Bone marrow (tissue), 2 donors: ENCODE results near the gene ATOSB.

Experiments
- DNase-seq, 2 donors: peaks; one replicate each; lab custom pipeline; 2025; lab: John Stamatoyannopoulos, UW

Gene ATOSB

DNA sequence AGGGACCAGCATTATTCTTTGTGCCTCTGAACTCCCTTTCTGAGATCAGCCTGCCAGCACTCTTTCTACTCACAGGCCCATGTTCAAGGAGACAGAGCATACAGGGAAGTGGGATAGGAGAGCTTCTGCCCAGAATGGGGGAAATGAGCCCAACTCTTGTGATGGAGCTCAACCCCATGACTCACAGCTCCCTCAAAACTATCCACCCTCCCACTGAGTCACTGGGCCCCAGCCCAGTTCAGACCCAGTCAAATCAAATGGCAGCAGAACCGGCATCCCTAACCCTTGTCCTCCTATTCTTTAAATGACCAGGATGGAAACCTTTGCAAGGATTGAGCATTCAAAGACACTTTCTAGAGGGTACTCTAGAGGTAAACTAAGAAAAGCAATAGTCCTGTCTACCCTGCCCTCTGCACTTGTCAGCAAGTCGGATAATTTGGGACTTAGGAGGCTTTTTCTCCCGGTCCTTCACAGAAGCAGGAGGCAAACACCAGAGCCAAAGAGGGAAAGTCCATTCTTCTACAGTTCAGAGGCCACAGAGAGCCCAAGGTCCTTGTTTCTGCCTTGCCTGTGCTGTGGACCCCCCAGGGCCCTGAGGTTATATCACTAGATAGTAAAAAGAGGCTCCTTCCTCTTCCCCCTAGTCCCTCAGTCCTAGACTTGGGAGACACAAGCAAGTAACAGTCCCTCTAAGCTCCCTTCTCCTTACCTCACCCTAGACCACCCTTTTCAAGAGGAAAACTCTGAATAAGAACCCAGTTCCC is 3.2 kb downstream of the ATOSB start:
- peak; percentile 6 to 37 for DNase-seq

DNA sequence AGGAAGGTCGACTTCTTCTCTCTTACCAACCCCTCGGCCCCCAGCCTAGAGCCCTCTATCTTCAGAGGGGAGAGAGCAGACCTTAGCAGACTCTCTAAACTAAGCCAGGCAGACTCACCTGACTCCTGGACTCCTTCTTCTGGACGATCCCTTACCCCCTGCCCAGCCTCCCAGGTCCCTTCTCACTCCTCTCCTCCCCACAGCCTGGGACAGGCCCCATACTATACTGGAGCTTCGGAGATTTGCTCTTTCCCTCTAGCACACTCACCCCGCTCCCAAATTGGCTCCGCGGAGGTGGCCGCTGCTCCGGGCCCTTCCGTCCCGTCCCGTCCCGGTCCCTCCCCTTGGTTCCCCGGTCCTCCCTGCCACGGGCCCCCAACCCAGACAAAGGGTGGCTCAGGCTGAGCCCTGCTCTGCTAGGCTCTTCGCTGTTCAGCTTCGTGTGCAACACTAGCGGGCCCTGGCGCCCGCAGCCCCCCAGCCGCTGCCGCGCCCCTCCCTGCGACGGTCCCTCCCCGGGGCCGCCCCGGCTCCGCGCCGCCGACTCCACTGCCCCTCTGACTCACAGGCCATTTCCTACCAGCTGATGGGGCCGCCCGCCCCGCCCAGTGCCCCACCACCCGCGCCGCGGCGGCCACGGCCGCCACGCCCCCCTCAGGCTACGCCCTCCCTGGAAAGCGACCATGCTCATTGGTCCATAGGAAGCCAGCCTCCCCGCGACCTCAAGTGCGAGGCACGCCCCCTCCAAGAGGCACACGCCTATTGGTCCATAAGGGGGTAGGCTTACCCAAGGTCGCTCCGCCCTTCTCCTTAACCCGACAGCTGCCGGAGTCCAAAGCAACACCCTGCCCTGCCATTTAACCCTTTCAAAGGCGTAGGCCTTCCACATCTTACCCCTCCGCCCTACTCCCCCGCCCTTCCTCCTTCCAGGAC is 4.4 kb downstream of the ATOSB start:
- peak; percentile 89 to 94 for DNase-seq

DNA sequence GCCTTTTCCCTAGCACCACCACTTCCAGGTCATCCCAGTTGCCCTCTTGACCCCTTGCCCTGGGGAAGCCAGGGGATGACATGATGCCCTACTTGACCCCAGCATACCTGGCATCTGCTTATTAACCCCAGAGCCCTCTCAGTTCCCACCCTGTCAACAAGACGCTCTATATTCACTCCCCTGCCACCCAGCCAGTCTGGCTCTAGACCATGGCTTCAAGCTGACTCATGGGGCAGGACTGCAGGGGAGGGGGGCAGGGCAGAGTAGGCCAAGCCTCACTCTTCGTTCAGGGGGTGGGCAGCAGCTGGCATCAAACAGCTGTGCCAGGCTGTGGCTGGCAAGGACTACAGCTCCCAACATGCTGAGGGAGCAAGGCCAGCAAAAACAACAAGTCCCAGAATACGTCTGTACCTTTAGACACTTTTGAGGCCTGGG is 5.3 kb downstream of the ATOSB start:
- DNase-seq, result peak in 1 of 2 donors; percentile 25

DNA sequence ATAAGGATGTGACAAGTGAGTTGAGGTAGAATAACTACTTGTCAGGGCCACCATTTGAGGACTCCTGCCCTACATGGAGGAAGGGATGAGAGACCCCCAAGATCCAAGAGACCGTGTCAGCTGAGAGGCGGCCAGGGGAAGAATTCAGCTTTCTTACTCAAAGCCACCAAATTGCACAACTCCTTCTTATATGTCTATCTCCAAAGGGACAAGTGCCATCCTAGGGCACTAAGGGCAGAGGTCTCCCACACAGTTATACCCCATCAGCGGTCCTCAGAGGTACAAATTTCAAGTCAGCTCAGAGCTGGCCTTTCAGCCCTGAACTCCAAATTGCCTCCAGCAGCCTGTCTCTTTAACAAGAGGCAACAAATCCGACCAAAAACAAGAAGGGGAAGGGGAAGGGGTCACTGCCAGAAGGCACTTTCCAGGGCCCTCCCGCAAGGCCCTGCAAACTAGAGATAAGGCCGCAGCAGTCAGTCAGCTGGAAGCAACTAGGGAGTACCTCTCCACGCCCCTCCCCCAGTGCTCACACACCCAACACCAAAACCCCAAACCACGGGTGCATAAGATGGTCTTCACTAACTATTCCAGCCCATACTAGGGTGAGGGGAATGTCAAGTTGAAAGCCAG is 6.6 kb downstream of the ATOSB start:
- DNase-seq, result peak in 1 of 2 donors; percentile 60

DNA sequence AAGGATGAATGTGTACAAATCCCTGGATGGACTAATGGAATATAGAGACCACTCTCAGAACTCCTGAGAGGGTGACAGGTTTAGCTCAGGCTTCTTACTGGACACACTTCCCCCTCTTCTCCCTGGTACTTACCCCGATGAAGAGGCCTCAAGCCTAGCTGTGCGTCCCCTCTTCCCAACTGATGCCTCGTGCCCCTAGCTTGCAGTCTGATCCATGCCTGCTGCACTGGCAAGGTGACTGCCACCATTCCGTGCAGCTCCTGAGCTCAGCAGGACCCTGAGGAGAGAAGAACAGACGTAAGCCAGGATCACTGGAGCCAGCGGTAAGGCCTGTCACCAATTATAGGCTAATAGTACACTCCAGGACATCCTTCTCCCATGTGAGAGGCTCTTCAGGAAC is 7.2 kb downstream of the ATOSB start:
- DNase-seq, result no peak

DNA sequence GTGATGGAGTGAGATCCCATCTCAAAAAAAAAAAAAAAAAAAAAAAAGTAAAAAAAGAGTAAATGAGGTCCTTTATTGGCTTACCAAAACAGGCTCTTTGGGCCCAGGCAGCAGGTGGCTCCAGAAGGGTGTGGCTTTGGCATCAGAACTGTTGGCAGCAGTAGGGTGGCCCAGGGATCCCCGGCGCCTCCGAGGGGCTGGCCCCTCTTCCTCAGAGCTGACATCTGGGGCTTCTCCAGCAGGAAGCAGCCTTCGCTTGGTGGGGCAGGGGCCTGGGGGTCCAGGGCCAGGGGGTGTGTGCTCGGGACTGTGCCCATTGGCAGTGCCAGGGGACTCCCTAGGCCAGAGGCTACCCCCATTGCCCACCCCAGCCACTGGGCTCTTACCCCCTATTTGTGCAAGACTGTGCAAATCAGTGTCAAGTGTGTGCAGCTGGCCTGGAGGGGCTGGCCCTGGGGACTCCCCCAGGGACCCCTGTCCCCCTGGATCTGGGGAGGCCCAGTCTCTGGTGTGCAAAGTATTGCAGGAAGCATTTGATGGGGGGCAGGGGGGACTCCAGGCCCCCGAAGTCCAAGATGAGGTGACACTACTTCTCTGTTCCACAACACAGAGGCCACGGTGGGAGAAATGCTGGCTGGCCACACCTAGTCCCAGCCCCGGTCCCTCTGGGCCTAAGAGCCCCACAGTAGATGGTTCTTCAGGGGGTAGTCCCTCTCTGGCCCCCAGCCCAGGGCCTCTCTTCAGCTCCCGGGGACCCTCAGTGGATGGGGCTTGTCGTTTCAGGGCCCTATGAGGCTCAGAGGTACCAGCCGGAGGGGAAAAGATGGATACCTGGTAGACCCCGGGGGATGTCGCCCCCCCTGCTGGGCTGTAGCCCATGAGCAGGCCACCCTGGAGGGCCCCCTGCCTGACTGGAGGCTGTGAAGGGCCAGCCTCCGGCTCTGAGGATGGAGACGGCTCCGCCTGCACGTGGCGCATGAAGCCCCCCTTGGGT is 8.1 kb downstream of the ATOSB start:
- DNase-seq, result no peak

DNA sequence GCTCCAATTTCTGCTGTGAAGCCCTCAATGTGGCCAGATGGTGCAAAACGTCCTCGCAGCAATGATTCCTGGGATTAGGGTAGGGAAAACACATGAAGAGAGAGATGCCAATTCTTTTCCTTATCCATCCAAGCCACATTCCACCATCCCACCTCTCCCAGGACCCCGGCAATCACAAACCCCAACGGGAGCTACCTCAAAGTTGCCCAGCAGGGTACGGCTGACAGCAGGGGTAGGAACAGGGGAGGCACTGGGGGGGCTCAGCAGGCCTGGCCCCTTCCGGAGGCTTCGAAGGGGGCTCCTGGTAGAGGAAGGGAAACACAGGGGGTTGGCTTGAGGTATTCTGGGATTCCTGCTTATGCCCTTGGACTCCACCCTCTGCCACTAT is 9.3 kb downstream of the ATOSB start:
- DNase-seq, result no peak

DNA sequence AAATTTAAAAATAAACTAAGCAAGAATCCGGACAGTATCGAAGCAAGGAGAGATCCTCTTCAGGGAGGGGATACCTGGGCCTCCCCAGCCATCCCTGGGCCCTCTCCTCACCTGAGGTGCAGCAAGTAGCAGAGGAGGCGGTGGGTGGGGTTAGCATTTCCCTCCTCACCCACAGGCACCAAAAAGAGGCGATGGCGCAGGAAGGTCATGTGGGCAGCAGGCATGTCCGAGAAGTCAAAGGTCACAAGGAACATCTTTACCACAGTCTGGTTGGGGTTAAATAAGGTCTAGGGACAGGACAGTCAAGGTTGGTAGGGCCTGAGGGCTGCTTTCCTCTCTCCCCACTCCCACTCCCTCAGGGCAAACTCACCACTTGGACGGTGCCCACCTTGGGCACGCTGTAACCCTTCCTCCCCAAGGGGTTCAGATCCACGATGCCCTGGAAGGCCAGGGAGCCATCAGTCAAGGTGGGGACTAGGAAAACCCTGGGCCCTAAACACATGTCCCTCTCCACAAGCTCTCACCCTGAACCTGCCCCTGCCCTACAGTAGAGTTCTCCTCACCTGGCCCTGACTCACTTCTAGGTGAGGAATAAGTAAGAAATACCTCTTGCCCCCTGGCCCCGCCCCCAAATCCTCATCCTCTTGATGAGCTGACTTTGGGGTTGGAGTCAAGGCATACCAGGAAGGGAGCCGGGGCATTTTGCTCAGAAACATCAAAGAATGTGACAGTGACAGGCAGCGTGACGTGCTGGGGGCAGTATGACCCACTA is 9.9 kb downstream of the ATOSB start:
- DNase-seq, result no peak

DNA sequence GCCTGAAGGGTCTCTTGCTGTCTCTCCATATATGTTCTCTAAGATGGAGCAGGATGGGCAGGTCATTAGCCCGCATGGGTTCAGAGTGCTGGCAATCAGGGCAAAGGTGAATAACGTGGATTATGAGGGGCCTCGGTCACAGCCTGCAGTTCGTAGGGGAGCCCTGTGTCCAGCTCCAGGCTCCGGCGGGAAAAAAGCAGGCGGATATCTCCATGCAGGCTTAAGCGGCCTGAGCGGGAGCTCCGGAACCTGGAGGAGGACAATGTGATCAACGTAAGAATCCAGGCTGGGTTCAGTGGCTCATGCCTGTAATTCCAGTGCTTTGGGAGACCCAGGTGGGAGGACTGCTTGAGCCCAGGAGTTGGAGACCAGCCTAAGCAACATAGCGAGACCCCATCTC is 10.5 kb downstream of the ATOSB start:
- DNase-seq, result no peak

DNA sequence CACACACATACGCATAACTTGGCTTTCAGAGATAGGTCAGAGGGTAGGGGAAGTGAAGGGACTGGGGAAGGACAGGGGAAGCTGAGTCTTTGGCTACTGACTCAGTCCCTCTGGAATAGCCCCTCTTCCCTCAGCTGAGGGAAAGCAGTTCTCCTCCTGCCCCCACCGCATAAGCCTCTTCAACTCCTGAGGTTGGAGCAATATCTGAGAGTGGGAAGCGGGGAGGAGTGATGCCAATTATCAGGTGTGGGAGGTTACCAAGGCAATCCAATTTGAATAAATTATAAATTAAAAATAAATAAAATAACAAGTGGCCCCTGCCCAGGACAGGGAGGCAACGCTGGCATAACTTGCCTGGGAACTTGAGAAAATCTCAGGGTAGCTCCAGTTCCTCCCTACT is 11.1 kb downstream of the ATOSB start:
- no peak for DNase-seq

DNA sequence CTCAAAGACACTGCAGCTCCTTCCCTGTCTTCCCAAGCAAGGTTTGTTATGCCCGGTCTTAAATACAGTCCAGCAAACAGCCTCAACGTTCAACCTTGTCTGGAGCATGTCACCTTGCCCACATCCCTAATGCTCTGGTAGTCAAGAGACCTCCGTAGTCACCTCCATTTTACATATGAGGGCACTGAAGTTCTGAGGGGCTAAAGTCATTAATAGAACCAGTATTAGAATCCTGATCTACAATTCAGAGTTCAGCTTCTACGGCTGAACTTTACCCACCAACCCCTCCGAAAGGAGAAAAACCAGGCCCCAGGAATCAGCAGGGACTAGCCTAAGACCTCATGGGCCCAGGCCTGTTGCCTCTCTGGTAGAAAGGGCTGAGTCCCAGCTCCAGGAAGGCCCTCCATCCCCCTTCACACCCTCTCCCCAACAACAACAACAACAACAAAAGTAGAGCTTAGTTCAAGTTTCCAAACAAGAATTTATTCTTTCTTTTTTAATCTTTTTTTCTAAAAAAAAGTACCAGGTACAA is 11.9 kb downstream of the ATOSB start:
- DNase-seq, result no peak

DNA sequence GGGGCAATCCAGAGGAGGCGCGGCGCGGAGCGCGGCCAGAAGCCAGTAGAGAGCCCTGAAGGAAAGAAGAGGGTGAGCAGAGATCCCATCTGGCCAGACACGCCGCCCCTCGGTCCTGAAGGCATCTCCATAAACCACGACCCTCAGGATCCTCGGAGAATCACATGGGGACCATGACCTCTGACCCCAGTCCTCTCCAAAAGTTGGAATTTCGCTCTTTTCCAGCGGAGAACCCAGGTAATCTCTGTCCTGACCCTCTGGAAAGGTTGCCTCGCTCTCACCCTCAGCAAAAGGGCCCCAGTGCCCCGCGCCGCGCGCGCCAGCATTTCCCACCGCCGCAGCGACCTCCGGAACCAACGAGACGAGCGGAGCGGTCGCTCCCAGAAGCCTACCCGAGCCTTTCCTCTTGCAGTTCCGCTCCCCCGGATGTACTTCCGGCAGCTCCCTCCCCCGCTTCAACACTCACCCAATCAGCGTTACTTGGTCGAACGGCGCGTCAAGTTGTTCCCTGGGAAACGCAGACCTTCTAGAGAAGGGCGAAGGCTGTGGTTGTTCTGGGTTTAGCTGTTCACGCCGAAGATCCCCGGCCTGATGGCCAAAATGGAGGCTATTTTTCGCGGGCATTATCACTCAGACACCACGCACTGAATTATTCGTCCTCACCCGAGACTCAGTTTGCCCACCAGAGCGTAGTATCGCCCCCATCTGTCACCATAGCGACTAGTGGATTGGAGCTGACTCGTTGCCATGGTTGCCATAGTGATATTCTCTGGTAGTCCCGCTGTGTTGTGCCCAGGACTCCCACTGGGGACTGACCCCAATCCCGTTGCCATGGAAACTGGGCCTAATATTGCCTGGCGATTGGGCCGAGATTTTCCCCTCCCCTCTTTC is 12.6 kb downstream of the ATOSB start, which contains the start of gene STOML2:
TSS of gene STOML2 (minus strand) at position 363 of the 891 bp plus-strand sequence. CDS start at position 326, 37 bp downstream.
- peak; percentile 69 to 91 for DNase-seq

DNA sequence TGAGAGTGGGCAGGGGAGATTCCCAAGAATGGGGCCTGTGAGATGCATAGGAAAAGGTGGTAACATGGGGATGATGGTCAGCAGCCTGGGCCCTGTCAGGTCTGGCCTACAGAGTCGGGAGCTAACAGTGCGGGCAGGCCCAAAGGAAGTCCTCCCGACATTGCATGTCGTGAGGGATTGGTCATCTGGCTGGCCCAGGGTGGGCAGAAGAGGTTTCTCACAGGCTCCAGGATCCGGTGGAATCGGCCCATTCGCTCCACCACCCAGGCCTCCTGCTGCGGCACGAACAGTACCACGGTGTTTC is 13.2 kb downstream of the ATOSB start:
- no peak for DNase-seq

DNA sequence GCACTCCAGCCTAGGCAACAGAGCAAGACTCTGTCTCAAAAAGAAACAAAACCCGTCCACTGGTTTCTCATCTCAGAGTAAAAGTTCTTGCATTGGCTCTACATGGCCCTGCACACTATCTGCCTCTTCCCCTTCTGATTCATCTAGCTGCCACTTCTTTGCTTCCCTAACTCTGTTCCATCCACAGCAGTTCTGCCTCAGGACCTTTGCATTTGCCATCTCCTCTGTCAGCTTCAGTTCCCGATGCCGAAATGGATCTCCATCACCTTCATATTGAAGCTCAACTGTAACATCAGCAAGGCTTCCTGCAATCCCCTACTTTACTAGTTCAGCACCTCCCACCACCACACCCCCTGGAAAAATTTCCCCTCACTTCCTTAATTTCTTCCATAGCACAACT is 18.1 kb downstream of the ATOSB start:
- no peak for DNase-seq

DNA sequence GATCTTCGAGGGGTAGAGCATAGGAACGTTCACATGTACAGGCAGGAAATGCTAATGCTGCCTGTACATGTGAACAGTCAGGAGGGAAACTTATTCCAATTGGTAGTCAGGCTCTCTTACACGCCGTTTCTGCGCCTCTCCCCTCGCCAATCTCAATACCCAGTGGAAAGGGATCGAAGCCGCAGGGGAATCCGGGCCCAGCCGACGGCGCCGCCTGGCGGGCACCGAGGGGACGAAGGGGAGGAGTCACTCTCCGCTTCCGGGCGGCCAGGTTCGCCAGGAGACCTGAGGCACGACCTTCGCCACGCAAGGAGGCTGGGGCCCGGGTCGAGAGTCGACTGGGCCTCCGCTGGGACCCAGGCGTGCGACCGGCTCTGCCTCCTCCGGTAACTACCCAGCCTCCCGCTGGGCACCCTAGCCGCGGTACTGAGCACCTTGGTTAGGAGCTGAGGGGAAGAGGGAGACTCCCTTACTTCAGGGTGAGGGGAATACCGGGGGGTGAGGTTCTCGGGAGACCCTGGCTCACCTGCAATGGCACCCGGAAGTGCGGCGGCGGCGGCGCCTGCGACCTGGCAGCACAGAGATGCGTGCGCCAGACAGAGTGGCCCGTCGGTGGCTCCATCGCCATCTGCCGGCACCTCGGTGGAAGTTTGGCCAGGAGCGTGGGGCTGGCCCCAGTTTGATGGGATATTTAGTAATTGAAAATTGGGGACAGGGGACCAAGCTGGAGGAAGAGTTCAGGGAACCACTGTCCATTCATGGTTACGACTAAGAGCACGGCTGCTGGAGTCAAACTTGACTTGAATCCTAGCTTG is 19.4 kb downstream of the ATOSB start, which contains the start of gene PIGO:
TSS of gene PIGO (minus strand) at position 557 of the 815 bp plus-strand sequence. CDS start 1,026 bp downstream, outside the sequence.
- peak; percentile 75 to 82 for DNase-seq

DNA sequence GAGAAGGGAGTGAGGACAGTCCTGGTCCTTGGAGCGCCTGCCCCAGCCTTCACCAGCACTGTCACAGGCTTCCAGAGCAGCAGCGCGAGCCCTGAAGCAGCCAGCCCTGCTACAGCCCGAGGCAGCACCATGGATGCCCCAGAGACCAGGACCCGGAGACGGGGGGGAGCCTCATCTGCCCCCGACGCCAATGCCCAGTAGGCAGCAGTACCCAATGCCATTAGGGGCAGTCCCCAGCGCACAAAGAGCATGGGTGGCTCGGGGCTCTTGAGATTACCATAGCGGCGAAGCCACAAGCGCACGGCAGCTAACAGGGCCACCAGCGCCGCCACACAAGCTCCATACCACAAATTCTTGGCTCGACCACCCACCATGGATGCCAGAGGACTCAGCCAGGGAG is 24.1 kb downstream of the ATOSB start:
- no peak for DNase-seq

DNA sequence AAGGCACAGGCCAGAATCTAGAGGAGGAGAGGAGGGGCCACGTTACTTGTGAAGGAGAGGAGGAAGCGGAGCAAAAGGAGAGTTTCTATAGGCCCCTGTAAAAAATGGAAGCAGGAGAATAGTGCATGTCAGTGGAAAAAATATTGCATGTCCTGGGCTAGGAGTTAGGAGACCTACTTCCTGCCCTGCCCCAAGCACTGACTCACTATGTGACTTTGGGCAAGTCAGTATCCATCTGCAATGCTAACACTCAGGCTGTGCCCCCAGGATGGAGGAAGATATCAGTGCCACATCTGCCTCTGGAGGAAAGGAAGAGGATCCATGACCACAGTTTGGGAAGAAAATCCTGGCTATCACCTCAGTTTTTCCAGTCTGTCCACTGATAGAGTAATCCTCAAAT is 26.2 kb downstream of the ATOSB start:
- DNase-seq, result no peak

DNA sequence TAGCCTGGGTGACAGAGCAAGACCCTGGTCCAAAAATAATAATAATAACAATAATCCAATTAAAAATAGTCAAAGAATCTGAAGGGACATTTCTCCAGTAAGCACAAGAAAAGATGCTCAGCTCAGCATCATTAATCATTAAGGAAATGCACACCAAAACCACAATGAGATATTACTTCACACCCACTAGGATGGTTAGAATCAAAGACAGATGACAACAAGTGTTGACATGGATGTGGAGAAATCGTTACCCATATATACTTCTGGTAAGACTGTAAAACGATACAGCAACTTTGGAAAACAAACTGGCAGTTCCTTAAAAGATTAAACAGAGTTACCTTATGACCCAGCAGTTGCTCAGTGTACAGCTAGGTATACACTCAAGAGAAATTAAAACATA is 30.6 kb downstream of the ATOSB start:
- DNase-seq, result no peak
